Esophagus squamous epithelium (tissue), 5 donors: Measurements from ENCODE around the gene UTRN. TPM values are rescaled to one million over a fixed set of nuclear protein-coding genes. Genes with fewer than 3 reads are reported as not detected.
A peak's percentile ranks its signal among the peaks of the same experiment; 100 is the strongest.

Source experiments
- DNase-seq: peaks from one replicate; lab custom pipeline; 2025; lab: John Stamatoyannopoulos, UW
- H3K27ac ChIP-seq, 4 donors: fragments of 200-600 bp; sonication (generic); one replicate each; pipeline ENCODE4 v1.5.1; 2016 to 2019; ENCODE audit warnings: mild to moderate bottlenecking in 1 of 4
- H3K27me3 ChIP-seq, 4 donors: fragments of 200-600 bp; sonication (generic); 1 replicate in 3 of 4; 2 replicates in 1 of 4; pipeline versions ENCODE4 v1.5.1 to v1.6.0; 2017 to 2021; ENCODE audit warnings: antibody characterized with exemption in 1 of 4
- H3K36me3 ChIP-seq, 3 donors: fragments of 200-600 bp; sonication (generic); one replicate each; pipeline ENCODE4 v1.5.1; 2016 to 2019
- H3K4me1 ChIP-seq, 3 donors: fragments of 200-600 bp; sonication (generic); one replicate each; pipeline ENCODE4 v1.5.1; 2017 to 2019
- H3K4me3 ChIP-seq, 4 donors: fragments of 200-600 bp; sonication (generic); 1 replicate in 3 of 4; 2 replicates in 1 of 4; pipeline ENCODE4 v1.5.1; 2016 to 2019; ENCODE audit warnings: mild to moderate bottlenecking in 2 of 4, moderate library complexity in 1 of 4
- H3K9me3 ChIP-seq, 3 donors: fragments of 200-600 bp; sonication (generic); one replicate each; pipeline ENCODE4 v1.5.1; 2016 to 2019
- POLR2A ChIP-seq, 4 donors: fragments of 450-650 bp; IDR thresholded peaks; one replicate each; pipeline ENCODE4 v1.6.1; 2017; ENCODE audit warnings: antibody characterized with exemption in 4 of 4, mild to moderate bottlenecking in 4 of 4, moderate library complexity in 3 of 4
- WGBS, 2 donors: methylation state at CpG; one replicate each; pipeline ENCODE4 v1.1.5; 2018; 5-methylcytosine and 5-hydroxymethylcytosine counted together
- intact Hi-C: fragments of 100-400 bp; cut with DNase I; formaldehyde crosslinking; loops from one replicate; pipeline ENCODE4 v1.15.0; 2022
- total RNA-seq, 4 donors: library from RNA; depleted of rRNA; stranded (reverse); fragments of >200 nt; gene quantifications; one replicate each; pipeline ENCODE4 v1.1.0, GENCODE V29; 2016
- TF ChIP-seq, protein P1 (sequence below), 6 experiments: fragments of 450-650 bp in 4 of 6; fragments of 200-600 bp in 2 of 6; sonication (generic) in 2 of 6; IDR thresholded peaks; one replicate each; pipeline ENCODE4 v1.5.1; 2016 to 2019; ENCODE audit warnings: antibody characterized with exemption in 6 of 6, mild to moderate bottlenecking in 4 of 6, moderate library complexity in 4 of 6
- donor health status: DM: yes; HTN: yes; CAD: no.

The UTRN gene
- total RNA-seq, 4 donors from 2014 or later: 43.8 to 148 (median 69.8) TPM

- DNase-seq: no peak
- no peak for TF ChIP-seq POLR2A (IDR thresholded peaks at IDR 0.05)
- TF ChIP-seq, protein P1, sequence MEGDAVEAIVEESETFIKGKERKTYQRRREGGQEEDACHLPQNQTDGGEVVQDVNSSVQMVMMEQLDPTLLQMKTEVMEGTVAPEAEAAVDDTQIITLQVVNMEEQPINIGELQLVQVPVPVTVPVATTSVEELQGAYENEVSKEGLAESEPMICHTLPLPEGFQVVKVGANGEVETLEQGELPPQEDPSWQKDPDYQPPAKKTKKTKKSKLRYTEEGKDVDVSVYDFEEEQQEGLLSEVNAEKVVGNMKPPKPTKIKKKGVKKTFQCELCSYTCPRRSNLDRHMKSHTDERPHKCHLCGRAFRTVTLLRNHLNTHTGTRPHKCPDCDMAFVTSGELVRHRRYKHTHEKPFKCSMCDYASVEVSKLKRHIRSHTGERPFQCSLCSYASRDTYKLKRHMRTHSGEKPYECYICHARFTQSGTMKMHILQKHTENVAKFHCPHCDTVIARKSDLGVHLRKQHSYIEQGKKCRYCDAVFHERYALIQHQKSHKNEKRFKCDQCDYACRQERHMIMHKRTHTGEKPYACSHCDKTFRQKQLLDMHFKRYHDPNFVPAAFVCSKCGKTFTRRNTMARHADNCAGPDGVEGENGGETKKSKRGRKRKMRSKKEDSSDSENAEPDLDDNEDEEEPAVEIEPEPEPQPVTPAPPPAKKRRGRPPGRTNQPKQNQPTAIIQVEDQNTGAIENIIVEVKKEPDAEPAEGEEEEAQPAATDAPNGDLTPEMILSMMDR (IDR thresholded peaks at IDR 0.05): no peak
- H3K27ac ChIP-seq: no peak overlapping the region
- H3K4me1 ChIP-seq: peaks cover 0 to 45% (median 11%) of the 10 kb centered on the region in 3 donors
- H3K27me3 ChIP-seq: no peaks in the 10 kb centered on the region
- H3K9me3 ChIP-seq: no peaks in the 10 kb centered on the region
- no peak overlapping the region for H3K4me3 ChIP-seq
- intact Hi-C loops: no loop called here
- H3K36me3 ChIP-seq: peaks cover 0 to 19% (median 0%) of the 10 kb centered on the region in 3 donors
Measured at GRCh38 chr6:144294016-144294415, 8.9 kb downstream of the UTRN start.

GRCh38 chr6:144295211-144295610 lies 10.1 kb downstream of the UTRN start:
- Histone ChIP-seq H3K4me3 (no peak overlapping the region), H3K4me1 (peaks cover 0 to 45% (median 11%) of the 10 kb centered on the region in 3 donors), H3K9me3 (no peaks in the 10 kb centered on the region), H3K36me3 (peaks cover 0 to 19% (median 0%) of the 10 kb centered on the region in 3 donors), H3K27ac (no peak overlapping the region), H3K27me3 (no peaks in the 10 kb centered on the region)
- DNase-seq: no peak
- TF ChIP-seq POLR2A (IDR thresholded peaks at IDR 0.05): no peak
- TF ChIP-seq, protein P1 (IDR thresholded peaks at IDR 0.05): no peak
- intact Hi-C loops: no loop called here
- WGBS, 2 donors: 79 to 93% methylated on average over 2 of the region's 2 CpGs

DNA sequence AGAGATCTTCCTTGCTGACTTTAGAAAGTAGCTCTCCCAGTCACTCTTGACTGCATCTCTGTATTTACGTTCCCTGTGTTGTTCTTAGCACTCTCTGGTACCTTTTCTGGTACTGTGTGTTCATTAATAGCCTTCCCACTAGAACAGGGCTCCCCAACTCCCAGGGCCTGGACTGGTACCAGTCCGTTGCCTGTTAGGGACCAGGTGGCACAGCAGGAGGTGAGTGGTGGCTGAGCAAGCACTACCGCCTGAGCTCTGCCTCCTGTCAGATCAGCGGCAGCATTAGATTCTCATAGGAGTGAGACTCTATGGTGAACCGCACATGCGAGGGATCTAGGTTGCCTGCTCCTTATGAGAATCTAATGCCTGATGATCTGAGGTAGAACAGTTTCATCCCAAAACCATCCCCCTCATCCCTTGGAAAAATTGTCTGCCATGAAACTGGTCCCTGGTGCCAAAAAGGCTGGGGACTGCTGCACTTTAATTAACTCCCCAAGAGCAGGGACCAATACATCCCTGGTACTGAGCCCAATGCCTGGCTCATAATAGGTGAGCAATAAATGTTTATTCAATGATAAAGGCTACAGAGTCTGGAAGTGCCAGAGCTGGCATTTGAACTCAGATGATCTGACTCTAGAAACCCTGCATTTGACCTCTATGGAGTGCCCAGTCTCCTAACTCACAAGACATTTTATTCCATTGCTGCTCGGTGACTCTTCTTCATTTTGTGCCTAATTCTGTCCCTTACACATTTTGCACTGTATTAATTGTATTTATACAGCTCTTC lies 11.0 kb downstream of the UTRN start:
- TF ChIP-seq, protein P1 (IDR thresholded peaks at IDR 0.05): no peak
- TF ChIP-seq POLR2A (IDR thresholded peaks at IDR 0.05): no peak
- peaks cover 0 to 45% (median 11%) of the 10 kb centered on the region in 3 donors for H3K4me1 ChIP-seq

DNA sequence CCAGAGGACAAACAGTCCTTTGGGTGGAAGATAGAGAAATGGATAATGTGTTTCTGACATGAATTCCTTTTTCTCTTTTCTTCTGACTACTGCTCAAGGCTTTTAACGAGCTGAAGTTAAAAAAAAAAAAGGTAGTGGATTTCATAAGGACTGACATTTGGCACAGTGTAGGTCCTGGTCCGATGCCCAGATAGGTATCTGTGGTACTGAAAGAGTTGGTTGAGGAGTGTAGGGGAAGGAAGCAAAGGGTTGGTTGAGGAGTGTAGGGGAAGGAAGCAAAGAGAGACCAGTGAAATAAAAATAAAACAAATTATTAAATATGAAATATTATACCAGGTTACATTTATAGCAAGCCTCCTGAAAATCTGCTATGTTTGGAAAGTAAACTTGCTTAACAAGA lies 11.8 kb downstream of the UTRN start:
- TF ChIP-seq, protein P1 (IDR thresholded peaks at IDR 0.05): no peak
- no peak for TF ChIP-seq POLR2A (IDR thresholded peaks at IDR 0.05)
- Histone ChIP-seq H3K27me3 (no peaks in the 10 kb centered on the region), H3K4me1 (peaks cover 0 to 44% (median 11%) of the 10 kb centered on the region in 3 donors), H3K36me3 (peaks cover 0 to 15% (median 0%) of the 10 kb centered on the region in 3 donors), H3K27ac (peak overlapping the region in 3 of 4 donors; percentile 36 to 51 (median 47)), H3K9me3 (no peaks in the 10 kb centered on the region), H3K4me3 (no peak overlapping the region)
- intact Hi-C loops: no loop called here
- no peak for DNase-seq
- WGBS, 2 donors: 19 to 35% methylated on average over 2 of the region's 2 CpGs

More for the DNA sequence above, 11.0 kb downstream of the UTRN start:
- Histone ChIP-seq H3K4me3 (no peak overlapping the region), H3K27me3 (no peaks in the 10 kb centered on the region), H3K36me3 (peaks cover 0 to 19% (median 0%) of the 10 kb centered on the region in 3 donors), H3K9me3 (no peaks in the 10 kb centered on the region), H3K27ac (peak overlapping the region in 2 of 4 donors; percentile 36 to 51)
- intact Hi-C loops: no loop called here
- no peak for DNase-seq
- 95 to 97% methylated on average over 3 to 7 of the region's 7 CpGs for WGBS, 2 donors

- TF ChIP-seq, protein P1 (IDR thresholded peaks at IDR 0.05): no peak
- TF ChIP-seq POLR2A (IDR thresholded peaks at IDR 0.05): no peak
- WGBS, 2 donors: 63 to 71% methylated on average over 3 of the region's 3 CpGs
- no peak overlapping the region for H3K4me3 ChIP-seq
Measured at GRCh38 chr6:144297511-144298100, 12.5 kb downstream of the UTRN start.

More at GRCh38 chr6:144297511-144298100, 12.5 kb downstream of the UTRN start:
- no peaks in the 10 kb centered on the region for H3K9me3 ChIP-seq
- intact Hi-C loops: no loop called here
- H3K4me1 ChIP-seq: peaks cover 0 to 40% (median 11%) of the 10 kb centered on the region in 3 donors
- H3K27me3 ChIP-seq: no peaks in the 10 kb centered on the region
- H3K36me3 ChIP-seq: peaks cover 0 to 12% (median 0%) of the 10 kb centered on the region in 3 donors
- peak overlapping the region in 3 of 4 donors; percentile 36 to 51 (median 47) for H3K27ac ChIP-seq
- DNase-seq: no peak
